HepG2 (cell line): Measurements from ENCODE around the gene GPATCH4. TPM values are rescaled to one million over a fixed set of nuclear protein-coding genes. Genes with fewer than 3 reads are reported as not detected.

Experiments
- POLR2AphosphoS5 ChIP-seq: IDR thresholded peaks from 2 replicates; pipeline ENCODE4 v1.6.1; 2012; ENCODE audit warnings: low read depth, low read length
- ZFP37 ChIP-seq: sonication (generic); formaldehyde crosslinking; IDR thresholded peaks from 2 replicates; pipeline ENCODE4 v1.4.0; 2020; ENCODE audit warnings: missing genetic modification reagents, borderline replicate concordance
- ZHX2 ChIP-seq, 2 experiments: sonication (generic) in 1 of 2; formaldehyde crosslinking in 1 of 2; IDR thresholded peaks; 2 replicates each; pipeline versions ENCODE4 v1.6.1 to v1.9.0; 2014 to 2022; ENCODE audit warnings: antibody characterized with exemption in 1 of 2, borderline replicate concordance in 1 of 2, inconsistent platforms in 1 of 2, low read depth in 1 of 2, missing genetic modification reagents in 1 of 2
- ZNF646 ChIP-seq: sonication (generic); formaldehyde crosslinking; IDR thresholded peaks from 2 replicates; pipeline ENCODE4 v1.9.0; 2021; ENCODE audit warnings: mild to moderate bottlenecking, missing genetic modification reagents
- polyA plus RNA-seq, 8 experiments: library from polyadenylated mRNA; depleted of rRNA in 3 of 8; stranded (reverse) in 7 of 8; unstranded in 1 of 8; fragments of >200 nt; fragmentation: Illumina TruSeq in 4 of 8; extraction: Trizol in 4 of 8; gene quantifications; 2 replicates each; pipeline versions ENCODE4 v1.2.1 to v1.2.3, GENCODE V29; 2011 to 2016; ENCODE audit warnings: low read depth in 4 of 8, missing spikeins in 1 of 8, mixed read lengths in 1 of 8; ENCODE audit not compliant: insufficient read depth in 1 of 8
- total RNA-seq, 5 experiments: library from RNA; depleted of rRNA; stranded (reverse); fragments of >200 nt; fragmentation: Illumina TruSeq; extraction: Trizol; gene quantifications; 2 replicates each; pipeline ENCODE4 v1.2.3, GENCODE V29; 2016; ENCODE audit warnings: low read depth in 1 of 5

Gene GPATCH4
- total and polyA plus RNA-seq, 2 of the 13 experiments (the other 11 are each of a cell fraction or from before 2014, with no cell fraction given): 19.2 to 37.9 TPM

GRCh38 chr1:156601122-156601830 is at the start of gene GPATCH4 (continued):
- peak; percentile 72 for TF ChIP-seq ZHX2 (IDR thresholded peaks at IDR 0.05; ENCODE audit: low read depth)
- no peak for TF ChIP-seq ZHX2 (CRISPR knock-in tag; IDR thresholded peaks at IDR 0.05; ENCODE audit: borderline replicate concordance)
- peak; percentile 93 for TF ChIP-seq POLR2AphosphoS5
- no peak for TF ChIP-seq ZNF646
- TF ChIP-seq ZFP37 (CRISPR knock-in tag): 0 out of 2 replicates have a peak, but pooled peaks have one; percentile 36
